GM12892 (cell line): Measurements from ENCODE around the gene UEVLD.

Source experiments
- DNase-seq: peaks from one replicate; pipeline ENCODE4 v3.0.0; 2011; ENCODE audit not compliant: insufficient read length
- FAIRE-seq: peaks from 2 replicates; lab custom pipeline; 2011; peaks lifted over from hg19 to GRCh38; lab: Jason Lieb, UNC
- POLR2A ChIP-seq: IDR thresholded peaks from 2 replicates; pipeline ENCODE4 v1.6.1; 2011; ENCODE audit warnings: low read depth, low read length, control low read depth
- POLR2AphosphoS5 ChIP-seq: IDR thresholded peaks from 2 replicates; pipeline ENCODE4 v1.6.1; 2011; ENCODE audit warnings: low read depth, low read length, control low read depth
- TAF1 ChIP-seq: IDR thresholded peaks from 2 replicates; pipeline ENCODE4 v1.6.1; 2011; ENCODE audit warnings: low read depth, mild to moderate bottlenecking, control low read depth, low read length, borderline replicate concordance

UEVLD gene

DNA sequence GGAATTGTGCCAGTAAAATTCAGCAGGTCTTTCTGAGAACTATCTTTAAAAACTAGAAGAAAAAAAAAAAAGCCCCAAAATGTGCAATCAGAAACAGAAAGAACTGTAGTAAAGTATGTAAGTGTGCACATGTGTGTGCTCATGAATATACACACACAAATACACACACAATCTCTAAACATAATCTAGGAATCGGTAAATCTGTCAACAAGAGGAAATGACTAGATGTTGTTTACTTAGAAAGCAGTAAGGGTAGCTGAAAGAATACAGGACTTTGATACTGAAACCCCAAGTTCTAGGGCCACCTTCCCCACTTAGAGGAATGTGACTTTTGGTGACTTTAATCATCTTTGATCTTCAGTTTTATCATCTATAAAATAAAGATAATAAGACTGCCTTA lies 13.2 kb downstream of the UEVLD start:
- FAIRE-seq (no peak), DNase-seq (no peak)
- TF ChIP-seq TAF1: no peak
- no peak for TF ChIP-seq POLR2A
- no peak for TF ChIP-seq POLR2AphosphoS5

DNA sequence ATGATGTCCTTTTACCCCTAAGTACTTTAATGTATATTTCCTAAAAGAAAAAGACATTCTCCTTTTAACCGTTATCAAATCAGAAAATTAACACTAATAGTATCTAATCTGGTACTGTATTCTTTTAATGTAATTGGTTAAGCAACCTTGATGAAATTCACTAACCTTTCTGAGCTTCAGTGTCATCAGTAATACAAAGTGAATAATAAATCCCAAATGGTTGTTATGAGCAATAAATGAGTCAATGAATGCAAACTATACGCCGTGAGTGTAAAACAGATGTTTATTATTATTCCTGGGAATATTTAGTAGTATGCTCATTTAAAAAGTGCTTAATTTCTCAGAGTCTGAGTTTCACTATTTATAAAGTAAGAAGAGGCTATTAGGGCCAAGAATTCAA lies 21.5 kb downstream of the UEVLD start:
- TF ChIP-seq POLR2A (no peak), POLR2AphosphoS5 (no peak), TAF1 (no peak)
- DNase-seq (no peak), FAIRE-seq (peak; percentile 48)

GRCh38 chr11:18566406-18566805 lies 22.1 kb downstream of the UEVLD start:
- FAIRE-seq (no peak), DNase-seq (no peak)
- no peak for TF ChIP-seq POLR2AphosphoS5
- TF ChIP-seq POLR2A: no peak

DNA sequence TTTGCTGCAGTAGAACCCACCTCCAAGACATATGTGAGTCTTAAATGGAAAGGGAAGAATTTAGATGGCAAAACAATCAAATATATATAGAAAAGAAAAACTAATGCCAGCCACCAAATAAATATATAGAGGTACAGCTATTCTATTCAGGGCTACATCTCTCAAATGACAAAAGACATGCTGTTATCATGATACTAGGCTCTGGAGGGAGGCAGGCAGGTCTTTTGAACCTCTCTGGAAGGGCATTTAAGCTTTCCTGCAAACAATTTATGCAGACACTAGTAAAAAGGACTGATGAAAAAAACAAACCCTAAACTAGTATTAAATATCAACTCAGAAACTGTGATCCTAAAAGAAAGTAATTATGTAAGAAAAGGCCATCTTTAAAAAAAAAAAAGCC lies 24.4 kb downstream of the UEVLD start:
- no peak for FAIRE-seq
- no peak for TF ChIP-seq POLR2AphosphoS5
- no peak for TF ChIP-seq TAF1
- TF ChIP-seq POLR2A: no peak
- no peak for DNase-seq

DNA sequence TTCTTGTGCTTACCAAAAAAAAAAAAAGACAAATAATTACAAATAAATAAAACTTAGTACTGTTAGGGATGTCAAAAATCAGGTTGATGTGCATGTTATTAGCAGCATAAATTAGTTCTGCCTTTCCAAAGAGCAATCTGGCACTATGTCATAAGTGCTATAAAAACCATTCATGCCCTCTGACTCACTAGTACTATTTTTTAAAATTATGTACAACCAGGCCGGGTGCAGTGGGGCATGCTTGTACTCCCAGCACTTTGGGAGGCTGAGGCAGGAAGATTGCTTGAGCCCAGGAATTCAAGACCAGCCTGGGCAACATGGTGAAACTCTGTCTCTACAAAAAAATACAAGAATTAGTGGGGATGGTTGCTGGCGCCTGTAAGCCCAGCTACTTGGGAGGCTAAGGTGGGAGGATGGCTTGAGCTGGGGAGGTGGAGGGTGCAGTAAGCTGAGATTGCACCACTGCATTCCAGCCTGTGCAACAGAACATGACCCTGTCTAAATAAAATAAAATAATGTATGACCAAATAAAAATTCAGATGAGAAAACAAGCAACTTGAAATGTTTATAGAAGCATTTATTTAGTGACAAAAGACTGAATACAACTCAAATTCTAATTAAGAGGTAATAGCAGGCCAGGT lies 25.3 kb downstream of the UEVLD start:
- FAIRE-seq (no peak), DNase-seq (no peak)
- no peak for TF ChIP-seq POLR2AphosphoS5
- TF ChIP-seq TAF1: no peak
- TF ChIP-seq POLR2A: no peak

DNA sequence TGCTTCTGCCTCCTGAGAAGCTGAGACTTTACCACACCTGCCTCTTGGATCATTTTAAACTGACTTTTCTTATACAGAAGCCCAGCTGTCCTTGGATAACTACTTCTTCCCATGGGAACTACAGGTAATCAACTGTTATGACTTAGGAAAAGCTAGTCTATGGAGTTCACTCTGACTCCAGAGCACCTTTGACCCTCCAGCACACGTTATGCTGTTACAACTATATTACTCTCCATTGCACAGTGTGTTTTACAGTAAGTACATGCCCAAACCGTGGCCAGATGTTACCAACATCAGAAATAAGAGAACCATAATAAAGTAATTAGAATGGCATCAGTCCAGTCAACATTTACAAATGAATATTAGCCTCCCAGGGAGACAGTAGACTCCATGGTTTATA lies 40.5 kb downstream of the UEVLD start:
- TF ChIP-seq POLR2AphosphoS5: no peak
- no peak for TF ChIP-seq POLR2A
- TF ChIP-seq TAF1: no peak
- FAIRE-seq (no peak), DNase-seq (no peak)

DNA sequence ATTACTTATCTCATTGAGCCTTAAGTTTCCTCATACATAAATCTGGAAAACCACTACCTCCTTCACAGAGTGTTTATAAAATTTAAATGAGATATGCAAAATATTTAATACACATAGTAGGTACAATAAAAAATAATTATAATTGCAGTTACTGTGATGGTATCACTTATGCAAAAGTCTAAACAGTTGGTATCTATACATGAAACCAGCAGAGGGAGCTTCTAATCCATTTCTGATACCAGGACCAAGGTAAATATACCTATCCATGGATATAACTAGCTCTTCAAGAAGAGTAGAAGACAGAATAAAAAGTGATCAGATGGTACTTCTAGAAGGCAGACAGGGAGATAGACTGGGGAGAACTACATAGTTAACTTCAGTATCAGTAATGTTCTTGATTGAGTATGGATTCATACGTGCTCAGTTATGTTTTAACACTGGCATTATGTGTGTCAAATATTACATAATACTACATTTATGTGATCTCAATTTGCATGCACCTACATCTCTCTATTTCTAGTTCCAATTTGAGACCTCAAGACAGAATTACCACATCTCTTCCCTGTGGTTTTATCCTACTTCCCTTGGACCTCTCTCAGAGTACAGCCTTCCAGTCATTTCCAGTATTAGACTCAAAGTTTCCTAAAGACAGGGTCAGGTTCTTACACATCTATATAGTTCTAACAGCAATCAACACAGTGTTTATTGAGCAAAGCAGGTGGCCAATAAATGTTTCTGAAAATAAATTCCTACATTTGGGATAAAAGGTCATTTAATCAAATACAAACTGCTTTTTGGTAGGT lies 48.1 kb downstream of the UEVLD start:
- no peak for TF ChIP-seq POLR2AphosphoS5
- TF ChIP-seq TAF1: no peak
- no peak for TF ChIP-seq POLR2A
- peak; percentile 86 for FAIRE-seq
- no peak for DNase-seq

DNA sequence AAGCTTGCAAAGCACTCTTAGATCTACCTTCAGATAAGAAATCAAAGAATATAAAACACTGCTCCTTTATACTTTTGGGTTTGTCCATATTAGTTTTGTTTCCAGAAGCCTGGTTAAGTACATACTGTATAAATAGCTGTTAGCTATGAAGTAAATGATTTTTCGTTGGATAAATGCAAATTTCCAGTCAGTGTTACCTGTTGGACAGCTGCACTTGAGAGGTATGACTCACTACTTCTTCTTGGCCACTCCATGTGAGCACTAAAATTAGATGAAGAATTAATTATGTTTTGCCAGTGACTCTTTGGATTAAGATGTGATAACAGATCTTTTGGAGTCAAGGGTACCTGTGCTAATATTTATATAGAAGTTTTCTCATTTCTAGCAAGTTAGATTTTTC lies 52.3 kb downstream of the UEVLD start:
- no peak for FAIRE-seq
- no peak for DNase-seq
- no peak for TF ChIP-seq POLR2A
- no peak for TF ChIP-seq TAF1
- no peak for TF ChIP-seq POLR2AphosphoS5

DNA sequence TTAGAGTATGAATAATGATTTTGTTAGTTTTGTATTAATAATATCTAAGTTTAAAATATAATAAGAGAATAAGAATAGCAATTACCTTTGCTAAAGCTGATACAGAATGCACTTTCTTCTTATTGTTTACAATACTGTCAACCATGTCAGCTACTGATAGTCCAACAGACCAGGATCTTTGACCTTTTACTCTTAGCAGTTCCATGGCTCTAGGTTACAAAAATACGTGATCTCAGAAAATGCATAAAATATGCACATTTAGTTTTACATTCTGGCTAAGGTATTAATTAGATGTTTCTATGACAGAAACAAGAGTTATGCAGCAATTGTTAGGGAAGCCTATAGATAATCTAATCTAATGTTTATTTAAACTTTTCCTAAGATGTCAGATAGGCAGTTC lies 54.3 kb downstream of the UEVLD start:
- TF ChIP-seq TAF1 (no peak), POLR2A (no peak), POLR2AphosphoS5 (no peak)
- no peak for DNase-seq
- no peak for FAIRE-seq

GRCh38 chr11:18533365-18533764 lies 55.2 kb downstream of the UEVLD start:
- FAIRE-seq (no peak), DNase-seq (no peak)
- TF ChIP-seq TAF1: no peak

- FAIRE-seq (peak; percentile 80), DNase-seq (no peak)
- no peak for TF ChIP-seq TAF1
- no peak for TF ChIP-seq POLR2A
- no peak for TF ChIP-seq POLR2AphosphoS5
Measured at GRCh38 chr11:18527512-18527911, 61.0 kb downstream of the UEVLD start.
